GM18520 (cell line): ENCODE results near the gene KNOP1.
A peak's percentile ranks its signal among the peaks of the same experiment; 100 is the strongest.

Experiments used
- ATAC-seq: cut with Tn5 transposase; IDR thresholded peaks from one replicate; pipeline ENCODE4 v1.9.1; 2021; ENCODE audit not compliant: unreplicated experiment

The KNOP1 gene, protein sequence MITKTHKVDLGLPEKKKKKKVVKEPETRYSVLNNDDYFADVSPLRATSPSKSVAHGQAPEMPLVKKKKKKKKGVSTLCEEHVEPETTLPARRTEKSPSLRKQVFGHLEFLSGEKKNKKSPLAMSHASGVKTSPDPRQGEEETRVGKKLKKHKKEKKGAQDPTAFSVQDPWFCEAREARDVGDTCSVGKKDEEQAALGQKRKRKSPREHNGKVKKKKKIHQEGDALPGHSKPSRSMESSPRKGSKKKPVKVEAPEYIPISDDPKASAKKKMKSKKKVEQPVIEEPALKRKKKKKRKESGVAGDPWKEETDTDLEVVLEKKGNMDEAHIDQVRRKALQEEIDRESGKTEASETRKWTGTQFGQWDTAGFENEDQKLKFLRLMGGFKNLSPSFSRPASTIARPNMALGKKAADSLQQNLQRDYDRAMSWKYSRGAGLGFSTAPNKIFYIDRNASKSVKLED

GRCh38 chr16:19717741-19718623 lies at the start of gene KNOP1, which contains the start of gene IQCK:
KNOP1 (minus strand) TSS chr16:19718227; CDS start chr16:19715035, 3,192 bp downstream.
IQCK (plus strand) TSS chr16:19718271; CDS start chr16:19718307, 36 bp downstream.
- ATAC-seq: peak; percentile 79

- no peak for ATAC-seq
Observed at GRCh38 chr16:19767497-19767896, 49.5 kb upstream of the KNOP1 start.

GRCh38 chr16:19766988-19767387 lies 49.0 kb upstream of the KNOP1 start:
- no peak for ATAC-seq

DNA sequence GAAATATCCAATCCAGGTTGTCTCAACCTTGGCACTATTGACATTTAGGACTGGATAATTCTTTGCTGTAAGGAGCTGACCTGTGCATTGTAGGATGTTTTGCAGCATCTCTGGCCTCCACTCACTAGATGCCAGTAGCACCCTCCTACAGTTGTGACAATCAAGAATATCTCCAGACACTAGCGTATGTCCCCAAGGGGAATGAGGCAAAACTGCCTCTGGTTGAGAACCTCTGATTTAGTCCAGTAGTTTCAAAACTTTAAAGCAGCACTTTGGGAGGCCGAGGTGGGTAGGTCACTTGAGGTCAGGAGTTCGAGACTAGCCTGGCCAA lies 48.5 kb upstream of the KNOP1 start:
- ATAC-seq: no peak

GRCh38 chr16:19765860-19766553 lies 48.0 kb upstream of the KNOP1 start:
- ATAC-seq: no peak

DNA sequence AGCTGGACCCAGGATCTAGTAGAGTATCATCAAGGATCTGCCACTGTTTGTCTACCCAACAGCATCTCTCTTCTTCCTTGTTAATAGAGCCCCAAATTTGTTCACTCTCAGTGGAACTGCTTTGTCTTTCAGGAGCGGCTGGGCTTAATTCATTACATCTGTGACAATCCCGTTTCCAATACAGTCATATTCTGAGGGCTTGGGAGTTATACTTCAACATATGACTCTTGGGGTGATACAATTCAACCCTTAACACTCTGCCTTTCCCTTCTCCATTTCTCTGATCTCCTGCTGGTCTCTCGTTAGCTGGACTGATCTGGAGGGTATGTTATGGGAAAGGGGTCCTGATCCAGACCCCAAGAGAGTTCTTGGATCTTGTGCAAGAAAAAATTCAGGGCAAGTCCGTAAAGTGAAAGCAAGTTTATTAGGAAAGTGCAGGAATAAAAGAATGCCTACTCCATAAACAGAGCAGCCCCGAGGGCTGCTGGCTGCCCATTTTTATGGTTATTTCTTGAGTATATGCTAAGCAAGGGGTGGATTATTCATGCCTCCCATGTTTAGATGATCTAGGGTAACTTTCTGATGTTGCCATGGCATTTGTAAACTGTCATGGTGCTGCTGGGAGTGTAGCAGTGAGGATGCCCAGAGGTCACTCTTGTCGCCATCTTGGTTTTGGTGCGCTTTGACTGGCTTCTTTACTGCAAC lies 42.5 kb upstream of the KNOP1 start:
- no peak for ATAC-seq

GRCh38 chr16:19757762-19758595 lies 40.0 kb upstream of the KNOP1 start:
- no peak for ATAC-seq

DNA sequence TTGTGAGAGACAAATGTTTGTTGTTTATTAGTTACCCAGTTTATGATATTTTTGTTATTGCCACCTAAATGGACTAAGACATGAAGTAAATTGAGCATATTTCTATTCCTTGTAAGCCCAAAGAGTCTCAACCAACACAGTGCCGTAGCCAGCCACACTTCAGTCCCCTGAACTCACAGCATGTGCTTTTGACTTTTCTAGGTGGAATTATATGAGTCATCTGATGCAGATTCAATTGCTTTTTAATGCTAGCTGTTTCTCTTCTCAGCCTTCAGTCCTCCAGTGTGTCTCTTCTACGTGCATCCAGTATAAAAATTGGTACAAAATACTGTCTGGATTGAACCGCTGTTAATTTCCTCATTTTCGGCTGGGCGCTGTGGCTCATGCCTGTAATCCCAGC lies 39.0 kb upstream of the KNOP1 start:
- ATAC-seq: no peak

DNA sequence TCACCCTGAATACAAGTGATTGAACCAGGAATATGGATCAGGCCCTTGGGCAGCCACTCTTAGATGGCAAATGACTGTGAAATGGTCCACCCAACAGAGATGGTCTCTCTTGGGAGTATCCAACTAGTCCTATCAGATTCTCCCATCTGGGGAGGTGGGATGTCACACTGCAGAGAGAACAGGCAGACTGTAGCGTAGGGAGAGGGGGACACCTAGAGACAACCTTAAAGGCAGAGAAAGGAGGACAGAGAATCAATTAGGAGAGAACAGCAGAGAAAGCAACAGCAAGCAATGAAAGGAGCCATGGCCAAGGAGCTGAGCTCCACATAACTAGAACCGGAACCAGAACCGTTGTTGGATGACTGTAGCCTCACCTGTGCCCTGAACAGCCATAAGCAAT lies 37.2 kb upstream of the KNOP1 start:
- no peak for ATAC-seq

GRCh38 chr16:19754644-19755036 lies 36.6 kb upstream of the KNOP1 start:
- no peak for ATAC-seq

DNA sequence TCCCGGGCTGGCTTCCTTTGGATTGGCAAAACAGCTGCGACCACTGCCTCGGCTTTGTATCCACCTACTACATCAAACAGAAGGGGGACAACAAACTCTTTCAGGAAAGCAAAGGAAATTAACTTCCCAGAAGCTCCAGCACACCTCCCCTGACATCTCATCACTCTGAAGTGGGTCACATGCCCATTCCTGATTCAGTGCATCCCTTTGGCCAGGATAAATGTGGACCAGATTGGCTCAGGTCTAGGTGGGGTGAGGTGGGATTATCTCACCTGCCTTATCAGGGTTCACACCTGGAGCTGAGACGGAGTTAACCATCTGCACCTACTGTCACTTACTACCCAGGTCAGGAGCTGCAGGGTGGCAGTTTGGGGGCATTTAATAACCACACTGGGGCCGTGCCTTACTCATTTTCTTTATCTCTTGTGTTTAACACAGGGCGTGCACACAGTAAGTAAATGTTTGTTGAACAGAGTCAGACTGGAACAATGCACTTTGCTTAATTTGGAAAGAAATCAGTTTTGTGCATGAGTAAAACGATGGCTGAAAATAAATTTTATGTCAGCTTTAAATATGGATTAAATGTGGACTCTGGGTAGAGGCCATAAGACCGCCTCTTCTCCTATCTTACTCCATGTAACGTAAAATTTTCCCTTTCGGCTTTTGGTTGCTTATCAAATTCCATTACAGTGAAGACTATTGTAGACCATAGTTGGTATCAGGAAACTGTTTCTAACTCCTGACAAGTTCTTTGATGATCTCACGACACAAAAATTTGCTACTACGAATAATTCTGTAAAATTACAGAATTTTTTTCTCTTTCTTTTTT lies 36.0 kb upstream of the KNOP1 start:
- no peak for ATAC-seq

- ATAC-seq: no peak
Observed at GRCh38 chr16:19751478-19752385, 33.7 kb upstream of the KNOP1 start.

- ATAC-seq: no peak
Observed at GRCh38 chr16:19749571-19750080, 31.6 kb upstream of the KNOP1 start.

GRCh38 chr16:19748389-19749168 lies 30.6 kb upstream of the KNOP1 start:
- ATAC-seq: no peak

- ATAC-seq: no peak
Observed at GRCh38 chr16:19746561-19746960, 28.5 kb upstream of the KNOP1 start.

GRCh38 chr16:19745286-19746010 lies 27.4 kb upstream of the KNOP1 start:
- no peak for ATAC-seq
